Activated naive CD4-positive, alpha-beta T cell treated with anti-CD3 and anti-CD28 coated beads for 36 hours (primary cell): ENCODE data around the gene KCNJ1. TPM values are rescaled to one million over a fixed set of nuclear protein-coding genes. Genes with fewer than 3 reads are reported as not detected.
A peak's percentile ranks its signal among the peaks of the same experiment; 100 is the strongest.

Source experiments
- CTCF ChIA-PET: fragments of 350-600 bp; sonication (Branson Sonifier 250); formaldehyde crosslinking; loops from one replicate; lab custom pipeline; 2021; ENCODE audit warnings: antibody characterized with exemption; lab: Charles Lee
- DNase-seq: peaks from one replicate; pipeline ENCODE4 v3.0.0-alpha.2; 2020
- H3K27ac Mint-ChIP-seq: one replicate; pipeline ENCODE4 v1.8.0; 2021; ENCODE audit warnings: mild to moderate bottlenecking, mixed read lengths
- H3K27me3 Mint-ChIP-seq: one replicate; pipeline ENCODE4 v1.8.0; 2021; ENCODE audit warnings: low read depth, mixed read lengths
- H3K36me3 Mint-ChIP-seq: one replicate; pipeline ENCODE4 v1.8.0; 2021; ENCODE audit warnings: low read depth, mixed read lengths
- H3K4me1 Mint-ChIP-seq: one replicate; pipeline ENCODE4 v1.8.0; 2021; ENCODE audit warnings: low read depth, mixed read lengths
- H3K4me3 Mint-ChIP-seq: one replicate; pipeline ENCODE4 v1.8.0; 2021; ENCODE audit warnings: mild to moderate bottlenecking, moderate library complexity, mixed read lengths
- H3K9me3 Mint-ChIP-seq: one replicate; pipeline ENCODE4 v1.8.0; 2021; ENCODE audit warnings: mixed read lengths
- intact Hi-C: fragments of 100-400 bp; cut with micrococcal nuclease; formaldehyde crosslinking; loops from one replicate; pipeline ENCODE4 v1.15.1; 2023
- total RNA-seq, 2 experiments: library from RNA; stranded (reverse); gene quantifications; one replicate each; pipeline ENCODE4 v1.2.3, GENCODE V29; 2021

Gene KCNJ1
- total RNA-seq, 2 experiments from 2014 or later, result not detected

DNA sequence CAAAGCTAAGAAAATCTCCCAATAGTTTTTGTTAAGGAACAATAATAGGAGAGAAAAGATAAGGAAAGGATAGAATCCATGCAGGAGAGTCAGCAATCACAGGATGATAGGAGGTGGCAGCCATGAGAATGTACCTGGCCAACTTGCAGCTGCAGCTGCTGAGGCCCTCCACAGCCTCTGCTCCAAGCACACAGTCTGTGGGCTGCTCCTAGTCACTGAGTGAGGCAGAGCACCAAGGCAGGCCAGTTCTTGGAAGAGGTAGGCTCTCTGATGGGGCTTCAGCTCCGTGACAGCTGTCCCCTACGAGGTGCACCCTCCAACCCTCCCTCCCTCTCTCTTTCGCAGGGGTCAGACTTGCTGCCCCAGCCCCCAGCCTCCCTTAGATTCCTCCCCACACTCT, 5.5 kb upstream of the KCNJ1 start:
- intact Hi-C loops, result no loop called here
- H3K27me3 Mint-ChIP-seq, result no peaks in the 10 kb centered on the region
- DNase-seq, result no peak
- CTCF ChIA-PET, result no interaction called here
- no peaks in the 10 kb centered on the region for H3K36me3 Mint-ChIP-seq
- H3K4me1 Mint-ChIP-seq, result no peaks in the 10 kb centered on the region
- no peak overlapping the region for H3K4me3 Mint-ChIP-seq
- no peaks in the 10 kb centered on the region for H3K9me3 Mint-ChIP-seq
- no peak overlapping the region for H3K27ac Mint-ChIP-seq

DNA sequence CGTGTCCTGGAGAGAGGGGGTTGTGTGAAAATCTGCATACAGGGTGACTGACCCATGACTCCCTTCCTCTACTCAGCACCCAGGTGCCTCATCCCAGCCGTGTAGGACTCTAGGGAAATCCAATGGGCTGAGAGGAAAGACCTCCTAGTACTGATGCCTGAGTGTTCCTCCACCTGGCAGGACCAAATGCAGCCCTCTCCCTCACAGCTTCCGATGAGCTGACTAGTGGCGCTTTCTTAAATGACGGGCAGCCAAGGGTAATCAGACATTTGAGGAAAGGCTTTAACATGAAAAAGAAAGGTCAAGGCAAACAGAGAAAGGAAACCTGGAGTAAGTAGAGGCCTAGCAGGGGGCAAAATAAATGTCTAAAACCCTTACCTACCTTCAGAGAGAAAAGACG, 5.0 kb upstream of the KCNJ1 start:
- intact Hi-C loops, result no loop called here
- Mint-ChIP-seq H3K36me3 (no peaks in the 10 kb centered on the region), H3K4me3 (no peak overlapping the region), H3K27me3 (no peaks in the 10 kb centered on the region), H3K27ac (no peak overlapping the region), H3K4me1 (no peaks in the 10 kb centered on the region), H3K9me3 (no peaks in the 10 kb centered on the region)
- DNase-seq, result no peak
- CTCF ChIA-PET, result no interaction called here

DNA sequence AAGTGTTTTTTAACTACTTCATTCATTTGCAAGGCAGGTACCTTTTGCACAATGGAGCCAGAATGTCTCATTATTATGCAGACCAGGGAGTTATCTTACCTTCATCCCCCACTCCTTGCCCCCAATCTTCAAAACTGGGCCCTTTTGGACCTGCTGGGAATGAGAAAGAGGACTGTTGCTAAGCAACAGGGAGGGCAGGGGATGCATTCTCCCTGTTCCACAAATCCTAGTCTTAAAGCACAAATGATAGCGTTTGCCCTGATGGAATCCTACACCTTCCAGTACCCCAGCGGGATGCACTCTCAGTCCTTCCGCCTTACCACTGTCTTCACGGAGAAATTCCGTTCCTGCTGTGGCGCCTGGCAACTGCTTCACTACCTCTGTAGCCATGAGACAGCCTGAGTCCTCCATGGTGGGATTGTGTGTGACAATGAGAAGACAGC, 4.1 kb upstream of the KCNJ1 start:
- DNase-seq, result no peak
- Mint-ChIP-seq H3K4me1 (no peaks in the 10 kb centered on the region), H3K9me3 (no peaks in the 10 kb centered on the region), H3K27ac (no peak overlapping the region), H3K36me3 (no peaks in the 10 kb centered on the region), H3K4me3 (no peak overlapping the region), H3K27me3 (no peaks in the 10 kb centered on the region)
- intact Hi-C loops, result no loop called here
- CTCF ChIA-PET, result no interaction called here

DNA sequence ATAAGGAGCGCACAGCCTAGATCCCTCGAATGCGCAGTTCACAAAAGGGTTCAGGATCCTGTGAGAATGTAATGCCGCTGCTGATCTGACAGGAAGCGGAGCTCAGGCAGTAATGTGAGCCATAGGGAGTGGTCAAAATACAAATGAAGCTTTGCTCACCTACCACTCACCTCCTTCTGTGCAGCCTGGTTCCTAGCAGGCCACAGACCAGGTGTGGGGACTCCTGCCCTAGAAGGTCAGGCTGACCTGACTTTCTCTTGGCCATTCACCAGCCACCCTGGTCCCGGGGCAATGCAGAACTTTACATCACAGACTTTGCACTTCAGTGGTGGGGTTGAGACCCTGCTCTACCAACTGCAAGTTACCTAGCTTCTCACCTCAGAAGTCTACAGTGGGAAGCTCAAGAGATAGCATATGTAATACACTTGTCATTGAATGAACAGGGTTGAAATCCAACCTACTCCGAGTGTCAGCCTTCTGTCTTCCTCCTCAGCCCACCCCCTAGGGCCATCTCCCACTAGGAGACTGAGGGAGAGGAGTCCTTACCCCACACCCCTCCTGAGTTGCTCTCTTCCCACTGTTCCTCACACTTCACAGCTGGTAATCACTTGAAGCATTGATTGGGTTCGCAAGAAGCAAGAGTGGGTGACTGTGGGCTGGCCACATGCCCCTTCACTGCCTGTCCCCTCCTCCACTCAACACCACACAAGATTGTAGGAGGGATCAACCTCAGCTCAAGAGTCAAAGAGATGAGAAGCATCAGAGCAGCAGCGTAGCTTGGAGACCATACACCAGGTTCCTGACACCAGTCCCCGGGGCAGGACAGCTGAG, 2.0 kb upstream of the KCNJ1 start:
- Mint-ChIP-seq H3K36me3 (no peaks in the 10 kb centered on the region), H3K9me3 (no peaks in the 10 kb centered on the region), H3K4me1 (no peaks in the 10 kb centered on the region), H3K27ac (no peak overlapping the region), H3K4me3 (no peak overlapping the region), H3K27me3 (no peaks in the 10 kb centered on the region)
- peak; percentile 32 for DNase-seq
- CTCF ChIA-PET, result interaction anchor here (0.5 to 1.8 kb wide), 5 partner anchors 13 to 711 kb away, joined by 3 to 11 read pairs (median 6); no protein-coding TSS in a partner anchor
- intact Hi-C loops, result loop anchor here (10.0 kb wide), 1 partner anchor 776 kb away; no protein-coding TSS in a partner anchor

DNA sequence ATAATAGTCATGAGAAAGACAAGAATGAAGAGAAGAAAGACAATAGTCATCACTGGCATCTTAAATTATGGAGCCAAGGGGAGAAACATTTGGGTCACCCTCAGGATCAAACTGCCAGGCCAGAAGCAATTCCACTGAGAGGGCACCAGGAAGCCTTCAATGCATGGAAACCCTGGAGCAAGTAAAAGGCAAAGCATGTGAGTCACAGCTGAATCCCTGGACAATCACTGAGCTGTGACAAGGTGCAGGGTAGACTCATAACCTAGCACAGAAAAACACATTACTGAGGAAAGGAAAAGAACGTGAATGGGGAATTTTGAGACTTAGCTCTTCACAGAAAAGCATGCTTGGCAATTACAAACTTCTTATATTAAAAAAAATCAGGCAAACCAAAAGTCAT, 1.6 kb downstream of the KCNJ1 start:
- Mint-ChIP-seq H3K27ac (no peak overlapping the region), H3K4me3 (no peak overlapping the region), H3K4me1 (no peaks in the 10 kb centered on the region), H3K36me3 (no peaks in the 10 kb centered on the region), H3K9me3 (no peaks in the 10 kb centered on the region), H3K27me3 (no peaks in the 10 kb centered on the region)
- CTCF ChIA-PET, result interaction anchor here (0.7 to 1.4 kb wide), 4 partner anchors 41 to 708 kb away, joined by 3 to 4 read pairs (median 4); no protein-coding TSS in a partner anchor
- intact Hi-C loops, result loop anchor here (10.0 kb wide), 1 partner anchor 779 kb away; no protein-coding TSS in a partner anchor
- DNase-seq, result no peak

DNA sequence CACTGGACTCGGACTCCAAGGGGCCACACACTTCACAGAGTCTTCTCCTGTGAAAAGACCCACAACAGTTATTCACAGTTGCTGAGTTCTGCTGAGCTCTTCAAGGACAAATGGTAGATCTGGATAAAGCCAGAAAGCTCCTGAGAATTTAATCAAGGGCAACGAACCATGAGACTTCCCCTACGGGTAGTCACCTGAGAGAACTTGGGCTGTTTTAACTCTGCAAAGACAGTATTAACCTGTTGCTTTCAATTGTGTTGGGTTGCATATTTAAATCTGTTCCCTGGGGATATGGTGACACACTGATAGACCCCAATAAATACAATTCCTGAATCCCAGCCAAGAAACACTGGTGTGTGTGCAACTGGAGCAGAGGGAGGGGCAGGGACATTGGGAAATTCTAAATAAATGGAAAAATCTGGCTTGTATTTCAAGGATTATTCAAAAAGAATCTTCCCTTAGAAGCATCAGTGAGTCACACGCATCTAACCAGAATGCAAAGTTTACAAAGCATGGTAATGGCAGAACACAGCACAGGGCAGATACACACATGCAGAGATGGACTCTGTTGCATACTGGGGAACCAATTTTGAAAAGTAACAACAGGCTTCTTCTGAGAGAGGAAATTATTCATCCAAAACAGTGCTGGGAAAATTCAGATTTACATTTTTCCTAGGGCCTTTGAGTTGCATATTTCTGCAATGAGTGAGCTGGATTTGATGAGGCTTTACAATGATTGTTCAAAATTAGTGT, 4.0 kb downstream of the KCNJ1 start:
- CTCF ChIA-PET, result no interaction called here
- intact Hi-C loops, result loop anchor here (10.0 kb wide), 1 partner anchor 782 kb away; no protein-coding TSS in a partner anchor
- H3K9me3 Mint-ChIP-seq, result no peaks in the 10 kb centered on the region
- H3K4me3 Mint-ChIP-seq, result no peak overlapping the region
- no peak overlapping the region for H3K27ac Mint-ChIP-seq
- H3K36me3 Mint-ChIP-seq, result no peaks in the 10 kb centered on the region
- DNase-seq, result no peak
- H3K27me3 Mint-ChIP-seq, result no peaks in the 10 kb centered on the region
- peaks cover 3% of the 10 kb centered on the region for H3K4me1 Mint-ChIP-seq

DNA sequence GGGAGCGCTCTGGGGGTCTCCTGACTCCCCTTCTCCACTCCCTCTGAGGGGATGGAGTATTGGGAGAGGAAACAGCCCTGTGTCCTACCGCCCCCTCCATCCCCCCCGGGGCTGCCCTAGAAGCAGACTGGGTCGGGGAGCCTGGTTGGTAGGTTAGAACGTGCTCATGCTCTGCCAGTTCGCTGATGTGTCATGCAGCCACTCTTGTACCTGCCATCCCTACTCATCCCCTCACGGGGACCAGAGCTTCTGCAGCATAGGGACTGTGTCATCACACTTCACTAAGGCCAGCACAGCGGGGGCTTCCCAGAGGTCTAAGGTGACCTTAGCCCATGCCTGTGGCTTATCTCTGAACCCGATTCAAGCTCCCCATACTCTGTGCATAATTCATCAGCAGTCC, 4.7 kb downstream of the KCNJ1 start:
- intact Hi-C loops, result loop anchor here (10.0 kb wide), 1 partner anchor 782 kb away; no protein-coding TSS in a partner anchor
- no peaks in the 10 kb centered on the region for H3K27me3 Mint-ChIP-seq
- no peak overlapping the region for H3K4me3 Mint-ChIP-seq
- no peaks in the 10 kb centered on the region for H3K36me3 Mint-ChIP-seq
- H3K27ac Mint-ChIP-seq, result no peak overlapping the region
- H3K4me1 Mint-ChIP-seq, result peaks cover 3% of the 10 kb centered on the region
- CTCF ChIA-PET, result interaction anchor here (1.5 kb wide), 1 partner anchor 30 kb away, joined by 3 read pairs; no protein-coding TSS in a partner anchor
- DNase-seq, result no peak
- no peaks in the 10 kb centered on the region for H3K9me3 Mint-ChIP-seq

DNA sequence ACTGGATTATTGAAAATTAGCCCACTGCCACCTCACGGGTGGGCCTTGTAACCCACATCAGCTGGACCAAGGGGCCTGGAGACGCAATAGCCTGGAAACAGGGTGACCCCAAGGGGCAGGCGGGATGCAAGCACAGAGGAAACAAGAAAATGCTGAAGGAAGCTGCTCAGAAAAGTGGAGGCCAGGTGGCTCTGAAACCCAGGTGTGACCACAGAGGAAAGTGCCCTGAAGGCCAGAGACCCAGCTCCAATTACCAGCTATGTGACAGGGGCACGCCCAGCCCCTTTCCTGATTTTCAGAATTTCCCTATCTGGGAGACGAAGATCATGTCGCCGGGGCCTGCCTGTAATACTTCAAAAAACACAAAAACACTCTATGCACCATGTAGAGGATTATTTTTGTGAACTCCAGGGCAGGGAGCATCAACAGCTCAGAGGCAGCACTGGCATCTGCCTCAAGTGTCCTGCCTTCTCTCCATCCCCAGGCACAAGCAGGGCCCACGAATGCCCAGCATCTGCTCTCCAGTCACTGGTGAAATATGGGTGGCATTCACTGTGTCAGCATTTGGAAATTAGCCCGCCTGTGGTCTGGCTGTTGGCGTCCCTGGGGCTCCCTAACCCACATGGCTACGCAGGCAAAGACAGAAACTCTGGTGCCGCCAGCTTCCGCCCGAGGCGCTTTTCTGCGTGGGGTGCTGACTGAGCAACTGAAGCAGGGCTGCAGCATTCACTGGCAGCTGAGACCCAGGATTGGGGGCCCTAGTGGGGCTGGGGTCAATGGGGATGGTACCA, 6.3 kb downstream of the KCNJ1 start:
- H3K4me3 Mint-ChIP-seq, result no peak overlapping the region
- H3K27ac Mint-ChIP-seq, result no peak overlapping the region
- CTCF ChIA-PET, result interaction anchor here (0.6 to 4.8 kb wide), 8 partner anchors 13 to 703 kb away, joined by 3 to 20 read pairs (median 4); no protein-coding TSS in a partner anchor
- H3K36me3 Mint-ChIP-seq, result no peaks in the 10 kb centered on the region
- H3K4me1 Mint-ChIP-seq, result peaks cover 3% of the 10 kb centered on the region
- no peaks in the 10 kb centered on the region for H3K9me3 Mint-ChIP-seq
- intact Hi-C loops, result loop anchor here (1.0 to 10.0 kb wide), 5 partner anchors 29 to 829 kb away; no protein-coding TSS in a partner anchor
- no peak for DNase-seq
- H3K27me3 Mint-ChIP-seq, result no peaks in the 10 kb centered on the region

DNA sequence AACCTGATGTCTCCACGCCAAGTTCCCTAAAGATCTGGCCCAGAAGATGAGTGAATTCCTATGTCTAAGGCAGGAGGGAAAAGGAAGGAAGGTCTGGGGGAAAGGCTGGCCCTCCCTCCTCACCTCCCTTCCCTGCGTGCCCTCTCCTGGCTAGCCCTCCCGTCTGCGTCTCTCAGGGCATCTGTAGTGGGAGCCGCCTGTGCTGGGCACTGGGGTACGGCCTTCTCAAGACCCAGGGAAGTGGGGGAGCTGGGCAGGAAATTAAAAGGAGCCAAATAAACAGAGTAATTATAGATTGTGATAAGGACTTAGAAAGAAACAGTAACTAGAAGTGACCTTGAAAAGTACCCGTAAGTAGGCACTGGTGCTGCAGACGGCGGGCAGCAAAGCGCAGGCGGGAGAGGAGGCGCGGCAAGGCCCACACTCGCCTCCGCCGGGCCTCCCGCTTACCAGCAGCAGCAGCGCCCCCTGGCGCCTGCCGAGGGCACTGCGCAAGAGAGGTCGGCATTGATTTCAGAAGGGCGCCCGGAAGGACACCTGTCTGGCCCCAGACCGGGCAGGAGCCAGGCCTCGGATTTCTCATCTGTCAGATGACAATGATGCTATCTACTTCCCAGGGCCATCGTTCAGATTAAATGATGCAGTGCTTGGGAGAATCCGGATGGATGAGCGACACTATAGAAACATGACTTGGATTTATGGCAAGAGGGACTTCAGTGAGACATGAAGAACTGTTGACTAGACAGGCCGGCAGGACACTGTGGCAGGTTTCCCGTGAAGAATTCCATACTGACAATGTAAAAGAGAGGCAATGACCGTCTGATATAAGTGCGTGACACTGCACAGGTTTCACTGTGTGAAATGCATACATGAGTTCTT, 7.3 kb downstream of the KCNJ1 start:
- H3K4me3 Mint-ChIP-seq, result no peak overlapping the region
- CTCF ChIA-PET, result interaction anchor here (0.6 to 4.8 kb wide), 8 partner anchors 11 to 702 kb away, joined by 3 to 25 read pairs (median 4); no protein-coding TSS in a partner anchor
- intact Hi-C loops, result loop anchor here (1.0 to 10.0 kb wide), 5 partner anchors 29 to 829 kb away; no protein-coding TSS in a partner anchor
- H3K27ac Mint-ChIP-seq, result no peak overlapping the region
- no peaks in the 10 kb centered on the region for H3K36me3 Mint-ChIP-seq
- H3K9me3 Mint-ChIP-seq, result no peaks in the 10 kb centered on the region
- no peaks in the 10 kb centered on the region for H3K27me3 Mint-ChIP-seq
- H3K4me1 Mint-ChIP-seq, result peaks cover 3% of the 10 kb centered on the region
- peak; percentile 85 for DNase-seq

DNA sequence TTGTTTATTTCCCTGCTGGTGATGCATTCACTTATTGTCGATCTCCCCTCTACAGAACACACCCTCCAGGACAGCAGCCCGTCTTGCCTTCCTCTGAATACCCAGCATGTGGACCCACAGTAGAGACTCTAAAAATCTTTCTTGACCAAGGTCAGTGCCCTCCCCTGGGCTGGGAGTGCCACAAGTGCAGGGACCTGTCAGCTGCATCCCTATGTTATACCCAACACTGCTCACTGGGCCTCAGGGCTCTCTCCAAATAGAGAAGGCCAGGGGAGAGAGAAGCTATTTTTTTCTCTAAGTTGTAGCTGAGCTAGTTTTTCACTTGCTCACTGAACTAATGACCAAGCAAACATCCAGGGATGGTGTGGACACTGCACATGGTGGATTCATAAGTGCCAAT, 9.8 kb downstream of the KCNJ1 start:
- Mint-ChIP-seq H3K27ac (no peak overlapping the region), H3K4me3 (no peak overlapping the region), H3K27me3 (no peaks in the 10 kb centered on the region), H3K36me3 (no peaks in the 10 kb centered on the region), H3K4me1 (peaks cover 3% of the 10 kb centered on the region), H3K9me3 (no peaks in the 10 kb centered on the region)
- DNase-seq, result no peak
- intact Hi-C loops, result no loop called here
- CTCF ChIA-PET, result interaction anchor here (0.6 to 4.8 kb wide), 8 partner anchors 8 to 700 kb away, joined by 3 to 25 read pairs (median 4); no protein-coding TSS in a partner anchor

DNA sequence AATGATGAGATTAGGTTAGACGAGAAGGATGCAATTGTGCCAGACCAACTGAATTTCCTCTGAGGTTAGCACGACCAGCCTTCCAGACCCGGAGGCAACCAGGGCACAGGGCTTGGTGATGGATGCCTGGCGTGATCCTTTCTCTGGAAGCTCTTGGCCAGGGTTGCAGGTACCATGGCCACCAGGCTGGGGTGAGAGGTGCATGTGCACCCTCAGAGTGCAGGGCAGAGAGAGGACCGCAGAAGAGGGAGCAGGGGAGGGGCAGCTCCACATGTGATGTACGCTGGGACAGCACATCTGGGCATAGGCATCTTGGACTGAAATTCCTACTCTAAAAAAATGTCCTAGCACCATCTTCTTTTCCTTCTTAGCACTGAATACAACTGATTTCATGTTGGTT, 10.9 kb downstream of the KCNJ1 start:
- no peak for DNase-seq
- intact Hi-C loops, result no loop called here
- H3K36me3 Mint-ChIP-seq, result no peaks in the 10 kb centered on the region
- H3K9me3 Mint-ChIP-seq, result no peaks in the 10 kb centered on the region
- H3K27me3 Mint-ChIP-seq, result no peaks in the 10 kb centered on the region
- H3K4me1 Mint-ChIP-seq, result peaks cover 3% of the 10 kb centered on the region
- H3K27ac Mint-ChIP-seq, result no peak overlapping the region
- CTCF ChIA-PET, result interaction anchor here (0.5 to 2.8 kb wide), 4 partner anchors 13 to 684 kb away, joined by 3 to 11 read pairs (median 4); no protein-coding TSS in a partner anchor
- no peak overlapping the region for H3K4me3 Mint-ChIP-seq
